ENCODE results near the gene RBPJL.

The RBPJL gene, protein sequence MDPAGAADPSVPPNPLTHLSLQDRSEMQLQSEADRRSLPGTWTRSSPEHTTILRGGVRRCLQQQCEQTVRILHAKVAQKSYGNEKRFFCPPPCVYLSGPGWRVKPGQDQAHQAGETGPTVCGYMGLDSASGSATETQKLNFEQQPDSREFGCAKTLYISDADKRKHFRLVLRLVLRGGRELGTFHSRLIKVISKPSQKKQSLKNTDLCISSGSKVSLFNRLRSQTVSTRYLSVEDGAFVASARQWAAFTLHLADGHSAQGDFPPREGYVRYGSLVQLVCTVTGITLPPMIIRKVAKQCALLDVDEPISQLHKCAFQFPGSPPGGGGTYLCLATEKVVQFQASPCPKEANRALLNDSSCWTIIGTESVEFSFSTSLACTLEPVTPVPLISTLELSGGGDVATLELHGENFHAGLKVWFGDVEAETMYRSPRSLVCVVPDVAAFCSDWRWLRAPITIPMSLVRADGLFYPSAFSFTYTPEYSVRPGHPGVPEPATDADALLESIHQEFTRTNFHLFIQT

DNA sequence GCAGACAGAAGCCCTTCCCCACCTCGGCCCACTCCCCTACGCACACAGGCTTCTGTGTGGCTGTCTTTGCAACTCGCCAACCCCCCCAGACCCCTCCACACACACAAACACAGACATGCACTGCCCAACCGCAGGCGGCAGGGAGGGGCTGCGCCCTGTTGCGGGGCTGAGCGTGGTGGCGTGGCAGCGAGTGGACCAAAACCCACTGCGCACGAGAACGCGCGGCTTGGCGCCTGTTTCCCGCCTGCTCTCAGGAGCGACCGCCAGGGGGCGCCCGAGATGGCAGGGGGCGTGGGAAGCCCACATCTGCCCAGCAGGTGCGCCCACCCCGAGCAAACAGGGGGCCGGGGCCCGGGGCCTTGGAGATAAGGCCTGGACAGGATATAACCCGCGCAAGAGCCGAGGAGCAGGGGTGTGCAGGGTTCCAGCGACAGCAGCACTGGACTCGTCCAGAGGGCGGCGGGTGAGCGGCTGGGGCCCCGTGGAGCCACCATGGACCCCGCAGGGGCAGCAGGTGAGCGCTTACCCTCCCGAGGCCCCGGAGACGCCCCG is at the start of gene RBPJL:
TSS of gene RBPJL (plus strand) at position 410 of the 552 bp plus-strand sequence. CDS start at position 493, 83 bp downstream.
- peak in 1 of 2 donors; percentile 51 for DNase-seq (ENCODE audit: low read depth in 2 of 2)

GRCh38 chr20:45257161-45257560 is 49.5 kb upstream of the RBPJL start:
- no peak for DNase-seq (ENCODE audit: low read depth in 2 of 2)

DNA sequence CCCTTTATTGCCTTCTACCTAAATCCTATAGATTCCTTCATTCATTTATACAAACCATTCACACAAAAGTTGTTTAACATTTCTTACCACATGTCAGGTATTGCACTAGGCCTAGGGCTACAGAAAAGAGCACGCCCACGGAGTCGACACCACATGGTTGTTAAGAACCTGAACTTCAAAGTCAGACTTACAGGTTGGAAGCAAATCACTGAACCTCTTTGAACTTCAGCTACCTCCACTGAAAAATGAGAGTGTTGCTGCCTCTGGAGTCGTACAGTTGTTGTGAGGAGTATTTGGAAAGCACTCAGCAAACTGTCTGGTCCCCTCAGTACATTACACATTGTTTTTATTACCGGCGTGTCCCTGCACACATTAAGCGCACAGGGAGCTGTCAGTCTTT is 48.9 kb upstream of the RBPJL start:
- DNase-seq (ENCODE audit: low read depth in 2 of 2): no peak

GRCh38 chr20:45258259-45258658 is 48.4 kb upstream of the RBPJL start:
- no peak for DNase-seq (ENCODE audit: low read depth in 2 of 2)

DNA sequence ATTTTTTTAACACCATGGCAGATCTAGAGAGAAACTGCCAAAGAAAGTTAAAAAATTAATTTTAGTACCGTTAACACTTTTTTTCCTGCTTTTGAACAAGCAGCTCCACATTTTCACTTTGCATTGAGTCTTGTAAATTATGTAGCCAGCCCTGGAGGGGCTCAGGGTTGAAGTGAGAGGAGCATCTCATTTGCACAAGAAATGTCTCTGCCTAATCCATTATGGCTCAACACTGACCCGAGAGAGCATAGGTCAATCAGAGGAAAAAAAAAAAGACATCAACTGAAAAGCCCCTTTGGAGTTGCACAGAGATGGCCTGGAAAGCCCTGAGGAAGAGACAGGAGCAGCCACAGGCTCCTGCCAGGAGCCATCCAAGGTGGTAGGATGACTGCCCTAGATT is 48.0 kb upstream of the RBPJL start:
- DNase-seq (ENCODE audit: low read depth in 2 of 2): no peak

DNA sequence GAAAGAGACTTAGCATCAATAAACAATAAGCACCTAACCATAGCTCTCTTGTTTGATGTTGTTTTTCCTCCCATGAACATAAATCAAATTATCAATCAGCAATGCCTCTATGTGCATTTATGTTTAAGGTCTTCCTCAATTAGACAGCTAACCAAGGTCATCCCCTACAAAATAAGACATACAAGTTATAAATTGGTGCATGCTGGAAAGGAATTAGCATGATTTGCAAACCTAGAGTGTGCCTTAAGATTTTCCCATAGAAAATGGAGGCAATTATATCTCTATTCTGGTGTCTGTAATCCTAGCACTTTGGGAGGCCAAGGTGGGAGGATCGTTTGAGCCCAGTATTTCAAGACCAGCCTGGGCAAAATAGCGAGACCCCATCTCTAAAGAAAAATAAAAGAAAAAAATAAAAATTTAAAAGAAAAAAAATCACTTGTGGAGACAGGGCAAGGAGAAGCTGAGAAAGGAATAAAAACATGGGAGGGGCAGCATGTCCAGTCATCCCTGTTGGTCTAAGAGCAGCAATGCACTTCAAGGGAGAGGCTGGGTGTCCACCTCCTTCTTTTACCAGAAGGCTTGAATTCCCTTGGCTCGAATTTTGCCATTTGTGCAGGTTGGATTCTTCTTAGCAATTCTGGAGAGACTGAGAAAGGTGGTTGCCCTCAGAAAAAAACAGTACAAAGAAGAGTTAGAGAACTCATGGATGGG is 42.9 kb upstream of the RBPJL start:
- no peak for DNase-seq (ENCODE audit: low read depth in 2 of 2)

DNA sequence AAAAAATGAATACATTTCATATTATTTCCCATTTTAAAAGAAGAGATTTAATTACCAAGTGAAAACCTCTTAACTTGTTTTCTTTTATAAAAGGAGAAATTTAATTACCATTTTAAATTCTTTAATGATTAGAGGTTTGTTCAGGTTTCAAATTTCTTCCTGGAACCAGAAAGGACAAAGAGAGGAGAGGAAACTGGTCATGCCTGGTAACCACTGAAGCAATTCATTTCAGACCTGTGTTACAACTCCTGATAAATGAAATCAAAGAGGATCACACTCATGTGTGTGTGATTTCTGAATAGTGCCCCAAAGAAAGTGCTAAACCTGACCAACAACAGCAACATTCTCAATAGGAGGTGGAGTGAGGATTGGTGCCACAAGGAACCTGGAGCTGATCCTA is 39.7 kb upstream of the RBPJL start:
- DNase-seq (ENCODE audit: low read depth in 2 of 2): no peak

DNA sequence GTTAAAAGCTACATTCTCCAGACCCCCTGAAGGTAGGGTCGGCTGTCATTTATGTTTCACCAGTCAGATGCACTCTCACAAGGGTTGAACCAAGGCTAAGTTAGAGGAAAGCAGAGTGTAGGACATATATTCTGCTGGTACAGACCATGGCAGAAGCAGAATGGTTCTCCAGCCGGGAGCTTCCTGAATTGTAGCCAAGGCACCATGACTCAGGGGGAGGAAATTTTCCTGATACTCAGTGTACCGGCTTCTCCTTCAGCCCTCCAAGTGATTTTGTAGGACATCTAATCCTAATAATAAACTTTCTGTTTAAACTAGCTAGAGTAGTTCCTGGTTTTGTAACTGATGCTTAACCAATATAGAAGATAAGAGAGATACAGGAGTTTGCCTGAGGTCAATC is 38.1 kb upstream of the RBPJL start:
- DNase-seq (ENCODE audit: low read depth in 2 of 2): no peak

- DNase-seq (ENCODE audit: low read depth in 2 of 2): no peak
Measured at GRCh38 chr20:45269056-45269455, 37.6 kb upstream of the RBPJL start.

DNA sequence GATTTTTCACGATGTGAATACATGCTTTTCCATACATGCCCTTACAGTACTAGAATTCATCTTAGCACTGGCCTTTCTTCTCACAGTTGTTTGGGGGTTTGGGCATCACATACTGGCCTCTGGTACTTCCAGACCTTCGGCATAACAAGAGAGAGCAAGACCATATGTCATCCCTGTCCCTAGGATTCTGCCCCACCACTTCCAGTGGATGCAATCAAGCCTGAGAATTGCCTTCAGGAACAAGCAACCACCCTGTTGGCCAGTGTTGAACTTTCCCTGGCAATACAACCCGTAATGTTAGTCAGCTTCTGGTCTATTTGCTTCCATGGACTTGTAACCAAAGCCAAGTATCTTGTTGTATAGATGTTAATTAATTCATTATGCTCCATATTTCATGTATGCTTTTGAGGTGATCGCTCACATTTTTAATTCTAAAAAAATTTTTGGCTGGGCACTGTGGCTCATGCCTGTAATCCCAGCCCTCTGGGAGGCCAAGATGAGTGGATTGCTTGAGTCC is 36.8 kb upstream of the RBPJL start:
- no peak for DNase-seq (ENCODE audit: low read depth in 2 of 2)

- no peak for DNase-seq (ENCODE audit: low read depth in 2 of 2)
Measured at GRCh38 chr20:45275338-45275737, 31.3 kb upstream of the RBPJL start.

- no peak for DNase-seq (ENCODE audit: low read depth in 2 of 2)
Measured at GRCh38 chr20:45279992-45280391, 26.6 kb upstream of the RBPJL start.

GRCh38 chr20:45282700-45283550 is 23.7 kb upstream of the RBPJL start:
- DNase-seq (ENCODE audit: low read depth in 2 of 2): no peak

DNA sequence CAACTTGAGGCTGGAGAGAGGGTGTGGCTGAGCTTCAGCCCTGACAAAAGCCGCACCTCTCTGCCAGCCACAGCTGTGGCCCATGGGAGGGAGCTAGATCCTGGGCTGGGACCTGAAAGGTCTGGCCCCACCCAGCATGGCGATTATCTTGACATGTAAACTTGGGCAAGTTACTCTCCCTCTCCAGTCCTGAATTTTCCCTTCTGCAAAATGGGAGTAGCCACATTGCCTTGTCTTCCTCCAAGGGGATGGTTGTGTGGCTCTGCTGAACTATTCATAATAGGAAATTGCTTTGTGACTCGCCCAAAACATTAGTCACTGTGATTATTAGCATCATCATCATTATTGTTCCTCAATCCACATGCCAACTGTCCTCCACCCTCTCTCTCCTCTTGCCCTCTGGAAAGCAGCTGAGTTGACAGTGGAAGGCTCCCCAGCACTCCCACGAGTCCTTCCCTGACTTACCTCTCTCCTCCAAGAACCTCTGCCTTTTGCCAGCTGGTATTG is 23.0 kb upstream of the RBPJL start:
- no peak for DNase-seq (ENCODE audit: low read depth in 2 of 2)

DNA sequence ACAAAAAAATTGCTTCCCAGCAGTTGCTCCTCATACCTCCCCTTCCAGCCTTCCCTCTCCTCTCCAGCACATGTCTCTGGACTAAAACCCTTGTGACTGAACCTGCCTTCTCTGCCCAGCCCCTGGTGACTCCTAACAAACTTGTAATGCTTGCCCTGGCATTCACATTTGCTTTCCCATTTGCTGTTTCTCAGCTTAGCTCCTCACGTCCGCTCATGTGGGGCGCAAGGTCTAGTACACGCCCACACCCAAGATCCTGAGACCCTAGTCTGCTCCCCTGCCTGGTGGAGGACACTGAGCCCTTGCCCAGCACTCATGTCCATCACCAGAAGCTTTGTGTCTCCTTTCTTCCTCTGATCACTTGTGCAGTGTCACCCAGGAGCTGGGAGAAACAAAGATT is 18.3 kb upstream of the RBPJL start:
- DNase-seq (ENCODE audit: low read depth in 2 of 2): no peak

- no peak for DNase-seq (ENCODE audit: low read depth in 2 of 2)
Measured at GRCh38 chr20:45288860-45289259, 17.8 kb upstream of the RBPJL start.

DNA sequence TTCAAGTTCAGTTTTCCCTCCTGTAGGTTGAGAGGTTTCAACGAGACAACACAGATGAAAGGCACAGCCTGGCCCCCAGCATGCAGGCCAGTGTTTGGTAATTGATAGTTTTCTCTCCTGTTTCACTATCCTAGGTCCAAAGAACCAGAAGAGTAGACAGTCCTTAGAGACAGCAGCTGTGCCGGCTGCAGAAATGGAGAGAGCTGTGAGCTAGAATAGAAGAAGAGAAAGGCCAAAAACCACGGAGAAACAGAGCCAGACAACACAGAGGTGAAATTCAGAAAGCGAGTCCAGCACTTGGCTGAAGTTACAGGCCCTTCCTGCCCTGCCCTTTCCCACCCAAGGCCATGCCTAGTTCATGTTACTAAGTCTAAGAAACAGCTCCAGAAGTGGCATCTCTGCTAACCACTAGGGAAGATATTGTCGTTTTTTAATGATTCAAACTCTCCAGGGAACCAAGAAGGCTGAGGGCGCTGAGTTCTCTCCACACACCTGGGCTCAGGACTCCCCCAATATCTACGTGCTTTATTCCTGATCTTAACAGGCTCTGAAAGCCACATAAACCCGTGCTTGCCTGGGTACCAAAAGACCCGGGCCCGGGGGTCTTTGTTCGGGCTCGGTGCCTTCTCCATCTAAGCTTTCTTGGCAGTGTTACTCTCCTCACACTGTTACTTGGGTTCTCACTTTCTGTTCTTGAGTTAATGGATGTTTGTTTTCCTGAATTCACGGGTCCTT is 16.5 kb upstream of the RBPJL start:
- no peak for DNase-seq (ENCODE audit: low read depth in 2 of 2)

- peak; percentile 45 to 62 for DNase-seq (ENCODE audit: low read depth in 2 of 2)
Measured at GRCh38 chr20:45290677-45291355, 15.8 kb upstream of the RBPJL start.

- DNase-seq (ENCODE audit: low read depth in 2 of 2): no peak
Measured at GRCh38 chr20:45291526-45291925, 15.1 kb upstream of the RBPJL start.

- DNase-seq (ENCODE audit: low read depth in 2 of 2): no peak
Measured at GRCh38 chr20:45292343-45292742, 14.3 kb upstream of the RBPJL start.
